ENCODE measurements around the gene CIZ1. TPM values are rescaled to one million over a fixed set of nuclear protein-coding genes. Genes with fewer than 3 reads are reported as not detected.

Gene CIZ1
- total RNA-seq, 1 donor from 2014 or later, result 11.5 TPM

- DNase-seq, result no peak
These were observed 611 bp downstream of the CIZ1 start for GRCh38 chr9:128190516-128191405.

- DNase-seq, result no peak
These were observed 1.4 kb downstream of the CIZ1 start for GRCh38 chr9:128190013-128190412.

GRCh38 chr9:128188209-128188608, 3.2 kb downstream of the CIZ1 start:
- DNase-seq, result no peak

GRCh38 chr9:128187361-128187760, 4.0 kb downstream of the CIZ1 start:
- DNase-seq, result no peak

DNA sequence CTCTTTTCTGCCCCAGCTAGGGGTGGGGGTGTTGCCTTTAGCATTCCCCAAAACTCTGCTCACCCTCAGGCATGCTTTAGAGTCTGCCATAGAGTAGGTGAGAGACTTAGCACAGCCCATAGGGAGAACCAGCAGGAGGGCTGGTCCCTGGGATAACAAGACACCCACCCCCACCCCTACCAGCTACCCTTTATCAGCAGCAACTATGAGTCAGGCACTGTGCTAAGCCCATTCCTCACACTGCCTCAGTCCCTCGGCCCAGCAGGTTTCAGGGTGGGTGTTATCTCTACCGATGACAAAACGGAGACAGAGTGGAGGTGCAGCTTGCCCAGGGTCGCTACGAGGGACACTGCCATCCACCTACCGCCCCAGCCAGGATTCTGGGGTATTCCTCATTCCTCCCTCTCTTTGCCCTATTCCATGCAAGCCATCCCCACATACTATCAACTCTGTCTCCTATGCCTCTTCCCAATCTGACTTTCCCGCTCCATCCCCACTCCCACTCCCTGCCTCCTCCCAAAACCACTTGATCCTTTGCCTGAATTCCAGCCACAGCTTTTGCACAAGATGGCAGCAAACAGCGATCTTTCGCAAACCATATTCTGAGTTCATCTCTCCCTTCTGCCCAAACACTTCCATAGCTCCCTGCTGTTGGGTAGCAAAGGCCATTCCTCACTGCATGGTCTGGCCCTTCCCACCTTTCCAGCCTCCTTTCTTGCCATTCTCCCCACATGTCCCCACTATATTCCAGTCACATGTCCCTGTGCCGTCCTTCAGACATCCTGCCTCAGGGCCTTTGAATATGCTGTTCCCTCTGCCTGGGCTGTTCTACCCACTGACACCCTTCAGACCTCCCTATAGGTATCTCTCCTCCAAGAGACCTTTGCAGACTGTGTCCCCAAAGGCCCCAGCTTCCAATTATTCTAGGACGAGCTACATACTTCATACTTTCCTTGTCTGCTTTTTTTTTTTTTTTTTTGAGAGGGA, 5.1 kb downstream of the CIZ1 start:
- DNase-seq, result no peak

DNA sequence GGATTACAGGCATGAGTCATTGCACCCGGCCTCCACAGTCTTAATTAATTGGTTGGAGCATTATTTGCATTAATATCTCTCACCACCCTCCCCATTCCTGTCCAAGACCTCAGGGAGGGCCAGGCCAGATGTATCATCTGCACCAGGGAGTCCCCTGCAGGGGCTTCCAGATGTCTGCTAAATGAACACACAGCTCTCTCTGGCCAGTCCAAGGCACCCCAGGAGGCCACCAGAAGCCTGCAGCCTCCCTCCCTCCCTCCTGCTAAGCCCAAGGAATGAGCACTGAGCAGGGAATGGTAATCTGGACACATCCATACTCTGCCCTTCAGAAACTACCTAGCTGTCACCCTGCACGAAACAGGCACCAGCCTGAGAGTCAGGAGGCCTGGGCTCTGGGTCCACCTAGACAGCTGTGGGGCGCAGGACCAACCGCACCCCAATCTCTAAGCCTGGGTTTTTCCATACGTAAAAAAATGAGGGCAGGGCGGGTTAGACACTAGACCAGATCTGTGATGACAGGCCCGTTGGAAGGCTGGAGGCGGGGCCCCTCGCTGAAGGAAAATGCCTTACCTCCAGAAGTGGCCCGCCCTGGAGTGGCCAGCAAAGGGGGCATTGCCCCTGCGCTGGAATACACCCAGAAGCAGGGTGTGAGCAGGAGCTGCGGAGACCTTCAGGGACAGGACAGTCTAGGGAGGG, 8.3 kb downstream of the CIZ1 start:
- DNase-seq, result no peak

DNA sequence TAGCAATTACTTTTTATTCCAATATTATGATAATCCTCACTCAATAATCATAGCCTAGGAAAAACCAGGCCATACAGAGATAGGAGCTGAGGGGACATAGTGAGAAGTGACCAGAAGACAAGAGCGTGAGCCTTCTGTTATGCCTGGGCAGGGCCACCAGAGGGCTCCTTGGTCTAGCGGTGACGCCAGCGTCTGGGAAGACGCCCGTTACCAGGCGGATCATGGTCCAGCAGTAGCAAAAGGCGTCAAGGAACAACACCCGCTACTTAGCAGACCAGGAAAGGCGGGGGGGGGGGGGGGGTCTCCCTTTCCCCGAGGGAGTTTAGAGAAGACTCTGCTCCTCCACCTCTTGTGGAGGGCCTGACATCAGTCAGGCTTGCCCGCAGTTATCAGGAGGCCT, 9.9 kb downstream of the CIZ1 start:
- DNase-seq, result peak; percentile 25

DNA sequence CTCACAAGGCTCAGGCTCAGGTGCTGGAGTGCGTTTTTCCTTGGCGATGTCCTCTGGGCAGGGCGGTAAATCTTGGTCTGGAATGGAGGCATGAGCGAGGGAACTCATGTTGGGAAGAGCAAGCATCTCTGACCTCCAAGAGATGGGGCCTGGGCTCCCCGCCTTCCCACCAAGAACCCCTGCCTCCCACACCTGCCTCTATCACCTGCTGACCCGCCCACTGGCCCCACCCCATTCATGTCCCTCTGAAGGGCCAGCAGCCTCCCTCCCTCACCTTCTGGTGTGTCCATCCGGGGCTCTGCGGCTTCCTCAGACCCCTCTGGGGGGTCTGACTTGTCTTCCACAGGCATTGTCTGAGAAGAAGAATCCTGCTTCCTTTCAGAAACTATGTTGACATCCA, 10.9 kb downstream of the CIZ1 start:
- DNase-seq, result no peak

DNA sequence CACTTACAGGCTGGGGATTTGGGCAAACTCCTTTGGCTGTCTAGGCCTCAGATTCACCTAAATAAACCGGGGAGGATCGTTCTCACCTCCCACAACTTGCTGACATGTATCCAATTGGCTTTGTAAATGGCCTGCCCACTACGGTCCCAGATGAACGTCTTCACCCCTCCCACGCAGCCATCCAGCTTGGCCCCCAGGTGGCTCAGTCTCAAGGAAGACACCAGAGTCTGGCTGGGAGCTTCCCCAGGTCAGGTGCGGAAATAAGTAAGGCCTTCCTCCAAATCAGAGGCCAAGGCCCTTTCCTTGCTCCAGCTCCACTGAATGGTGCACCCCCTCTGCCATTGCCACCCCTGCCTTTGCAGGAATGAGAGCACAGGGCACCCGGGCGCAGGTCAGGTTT, 11.4 kb downstream of the CIZ1 start:
- no peak for DNase-seq

GRCh38 chr9:128178806-128179431, 12.5 kb downstream of the CIZ1 start:
- no peak for DNase-seq

GRCh38 chr9:128175726-128176125, 15.6 kb downstream of the CIZ1 start:
- DNase-seq, result no peak

GRCh38 chr9:128175102-128175563, 16.2 kb downstream of the CIZ1 start:
- DNase-seq, result no peak

DNA sequence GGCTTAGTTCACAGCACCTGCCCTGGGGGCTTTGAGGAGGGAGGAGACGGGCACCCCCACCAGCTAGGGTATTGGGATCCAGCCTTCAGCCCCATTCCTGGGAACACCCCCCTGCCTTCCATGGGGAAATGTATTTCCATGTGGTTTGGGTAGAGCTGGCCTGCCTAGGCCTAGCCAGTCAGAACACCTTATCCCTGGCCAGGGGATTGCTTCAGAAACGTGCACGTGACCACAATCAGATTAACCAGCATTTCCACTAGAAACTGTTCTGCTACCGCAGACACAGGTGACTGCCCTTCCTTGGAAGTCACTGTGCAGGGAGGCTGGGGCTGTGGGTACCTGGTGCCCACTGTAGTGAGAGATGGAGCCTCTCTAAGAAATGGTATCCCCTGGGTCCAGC, 17.3 kb downstream of the CIZ1 start:
- no peak for DNase-seq

GRCh38 chr9:128169925-128170324, 21.4 kb downstream of the CIZ1 start:
- DNase-seq, result no peak

DNA sequence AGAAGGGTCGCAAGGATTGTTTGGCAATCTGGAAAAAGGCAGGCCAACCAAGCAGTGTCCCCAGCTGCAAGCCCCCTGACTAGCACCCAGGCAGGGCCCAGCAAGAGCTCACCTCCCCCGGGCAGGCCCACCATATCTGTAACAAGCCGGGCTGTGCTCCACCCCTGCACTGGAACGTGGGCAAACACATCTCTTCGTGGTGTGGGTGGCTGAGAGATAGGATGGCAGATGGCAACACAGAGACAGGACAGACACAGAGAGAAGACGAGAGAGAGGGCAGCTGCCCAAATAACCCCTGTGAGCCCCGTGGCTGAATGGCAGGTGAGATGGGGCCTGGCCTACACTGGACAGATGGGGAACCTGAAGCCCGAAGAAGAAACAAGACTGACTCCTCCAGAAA, 21.9 kb downstream of the CIZ1 start:
- no peak for DNase-seq

DNA sequence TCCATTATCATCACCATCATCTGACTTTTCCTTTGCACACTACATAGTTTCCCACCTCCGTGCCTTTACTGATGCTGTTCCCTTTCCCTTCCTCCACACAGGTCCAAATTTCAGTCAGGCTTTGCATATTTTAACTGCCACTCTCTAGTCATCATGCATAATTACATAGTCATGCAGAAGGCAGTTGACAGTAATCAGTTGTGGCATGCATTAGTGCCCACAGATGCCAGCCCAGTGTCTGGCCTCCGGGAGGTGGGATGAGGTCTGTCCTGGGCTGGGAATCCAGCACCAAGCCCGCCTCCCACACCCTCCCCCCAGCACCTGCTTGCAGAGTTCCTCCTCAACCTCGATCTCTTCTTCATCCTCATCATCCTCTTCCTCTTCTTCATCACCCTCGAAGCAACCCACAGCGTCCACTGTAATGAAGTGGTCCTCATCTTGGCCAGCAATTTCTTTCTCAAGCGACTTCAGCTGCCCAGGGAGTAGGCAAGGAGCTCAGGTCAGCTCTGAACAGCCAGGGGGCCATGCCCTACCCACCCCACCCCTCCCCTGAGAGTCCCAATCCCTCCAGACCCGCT, 22.6 kb downstream of the CIZ1 start:
- no peak for DNase-seq

GRCh38 chr9:128167209-128167608, 24.2 kb downstream of the CIZ1 start:
- no peak for DNase-seq

DNA sequence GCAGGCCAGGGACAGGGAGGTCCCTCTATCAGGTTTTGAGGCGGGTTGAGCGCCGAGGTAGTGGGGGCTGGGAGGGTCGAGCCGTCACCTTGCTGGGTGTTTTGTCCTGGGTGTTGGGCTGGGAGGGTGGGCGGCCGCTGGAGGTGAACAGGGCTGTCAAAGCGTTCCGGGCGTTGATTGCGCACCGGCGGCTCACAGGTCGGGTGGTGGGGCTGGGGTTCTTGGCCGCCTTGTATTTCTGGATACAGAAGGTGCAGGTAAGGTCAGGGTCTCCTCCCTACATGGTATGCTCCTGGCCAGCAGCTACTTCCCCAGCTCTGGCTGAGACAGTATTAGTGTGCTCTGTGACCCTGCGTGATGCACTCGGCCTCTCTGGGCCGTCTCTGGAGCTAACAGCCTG, 25.2 kb downstream of the CIZ1 start:
- no peak for DNase-seq

GRCh38 chr9:128164307-128164885, 27.0 kb downstream of the CIZ1 start:
- DNase-seq, result no peak

GRCh38 chr9:128163523-128164306, 27.7 kb downstream of the CIZ1 start:
- DNase-seq, result no peak

All from occipital lobe (tissue), 2 donors.